Measurements from ENCODE around the gene APPL2. TPM values are rescaled to one million over a fixed set of nuclear protein-coding genes. Genes with fewer than 3 reads are reported as not detected.
A peak's percentile ranks its signal among the peaks of the same experiment; 100 is the strongest.

Gene APPL2
- total RNA-seq, 4 donors from 2014 or later, result 81.4 to 410 (median 151) TPM

DNA sequence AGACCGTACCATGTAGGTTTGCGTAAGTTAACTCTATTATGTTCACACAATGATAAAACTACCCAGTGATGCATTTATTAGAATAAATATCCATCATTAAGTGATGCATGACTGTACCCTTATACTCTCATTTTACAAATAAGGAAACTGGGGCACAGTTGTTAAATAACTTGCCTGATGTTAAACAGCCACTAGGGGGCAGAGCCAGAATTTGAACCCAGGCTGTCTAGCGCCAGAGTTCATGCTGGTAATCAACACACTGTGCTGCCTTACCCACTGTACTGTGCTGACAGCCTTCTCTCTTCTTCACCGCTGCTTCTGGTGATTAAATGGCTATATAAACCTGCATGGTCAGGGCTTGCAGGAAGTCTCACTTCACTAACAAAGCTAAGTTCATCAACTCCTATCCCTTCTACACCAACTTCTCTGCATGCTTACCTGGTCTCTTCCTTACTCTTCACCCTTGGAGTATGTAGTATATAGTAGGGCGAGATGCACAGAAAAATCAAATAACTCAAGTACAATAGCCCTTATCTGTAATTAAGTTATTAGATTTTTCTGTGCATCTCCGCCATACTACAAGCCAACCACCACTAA lies 43.6 kb upstream of the APPL2 start:
- intact Hi-C loops (cut with DNase I; ENCODE audit: low total_unique reads), result no loop called here
- DNase-seq, result peak; percentile 25
- TF ChIP-seq POLR2A (IDR thresholded peaks at IDR 0.05), result no peak
- no peak for TF ChIP-seq POLR2AphosphoS5 (IDR thresholded peaks at IDR 0.05)
- TF ChIP-seq, protein P1, sequence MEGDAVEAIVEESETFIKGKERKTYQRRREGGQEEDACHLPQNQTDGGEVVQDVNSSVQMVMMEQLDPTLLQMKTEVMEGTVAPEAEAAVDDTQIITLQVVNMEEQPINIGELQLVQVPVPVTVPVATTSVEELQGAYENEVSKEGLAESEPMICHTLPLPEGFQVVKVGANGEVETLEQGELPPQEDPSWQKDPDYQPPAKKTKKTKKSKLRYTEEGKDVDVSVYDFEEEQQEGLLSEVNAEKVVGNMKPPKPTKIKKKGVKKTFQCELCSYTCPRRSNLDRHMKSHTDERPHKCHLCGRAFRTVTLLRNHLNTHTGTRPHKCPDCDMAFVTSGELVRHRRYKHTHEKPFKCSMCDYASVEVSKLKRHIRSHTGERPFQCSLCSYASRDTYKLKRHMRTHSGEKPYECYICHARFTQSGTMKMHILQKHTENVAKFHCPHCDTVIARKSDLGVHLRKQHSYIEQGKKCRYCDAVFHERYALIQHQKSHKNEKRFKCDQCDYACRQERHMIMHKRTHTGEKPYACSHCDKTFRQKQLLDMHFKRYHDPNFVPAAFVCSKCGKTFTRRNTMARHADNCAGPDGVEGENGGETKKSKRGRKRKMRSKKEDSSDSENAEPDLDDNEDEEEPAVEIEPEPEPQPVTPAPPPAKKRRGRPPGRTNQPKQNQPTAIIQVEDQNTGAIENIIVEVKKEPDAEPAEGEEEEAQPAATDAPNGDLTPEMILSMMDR (IDR thresholded peaks at IDR 0.05), result peak; percentile 48 to 68 (median 57)

DNA sequence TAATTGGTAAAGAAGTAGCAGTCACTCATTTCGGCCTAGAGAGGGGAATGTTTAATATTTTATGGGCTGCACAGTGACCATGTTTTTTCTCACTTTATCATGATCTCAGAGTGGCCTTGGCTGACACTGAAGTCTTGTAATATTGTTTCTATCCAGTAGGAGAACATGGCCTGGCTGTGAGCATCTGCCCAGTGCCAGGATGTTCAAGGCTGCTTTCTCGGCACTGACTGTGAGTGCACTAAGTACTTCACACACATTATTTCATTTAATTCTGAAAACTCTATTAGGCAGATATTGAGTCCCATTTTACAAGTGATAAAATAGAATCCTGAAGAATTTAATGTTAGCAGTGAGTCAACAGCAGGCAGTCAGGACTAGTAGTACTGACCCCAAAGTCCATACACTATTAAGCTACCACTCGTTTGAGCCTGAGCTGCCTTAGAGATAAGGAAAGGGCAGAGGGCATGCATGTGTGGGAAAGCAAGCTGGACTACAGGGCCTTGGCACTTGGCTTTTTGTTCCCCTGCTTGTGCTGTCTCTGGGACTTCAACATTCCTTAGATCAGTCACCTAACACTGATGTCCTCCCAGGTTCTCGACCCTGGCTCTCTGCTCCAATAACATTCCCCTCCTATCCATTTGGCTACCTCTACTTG lies 42.2 kb upstream of the APPL2 start:
- in situ Hi-C loops (cut with MboI; ENCODE audit: low pct_ligation_motif_present in 1 of 4, low pct_unique_long_range_greater_than_20kb in 1 of 4, low sequenced_read_pairs in 3 of 4) (loop anchor here in 1 of 4 donors (10.0 kb wide), 1 partner anchor 107 kb away; no protein-coding TSS in a partner anchor), intact Hi-C loops (cut with DNase I; ENCODE audit: low total_unique reads) (no loop called here)
- Histone ChIP-seq H3K4me1 (peaks cover 0 to 14% (median 6%) of the 10 kb centered on the region in 4 donors), H3K36me3 (no peaks in the 10 kb centered on the region), H3K27ac (no peak overlapping the region), H3K27me3 (no peaks in the 10 kb centered on the region), H3K9me3 (no peaks in the 10 kb centered on the region), H3K4me3 (no peak overlapping the region)
- WGBS, 2 donors (ENCODE audit: low coverage in 1 of 2), result 68 to 95% methylated on average over 2 to 4 of the region's 4 CpGs
- DNase-seq, result no peak
- TF ChIP-seq POLR2AphosphoS5 (IDR thresholded peaks at IDR 0.05) (peak in 1 of 3 donors; percentile 11), POLR2A (IDR thresholded peaks at IDR 0.05) (no peak), EP300 (IDR thresholded peaks at IDR 0.05; ENCODE audit: low read depth) (no peak)
- TF ChIP-seq, protein P1 (IDR thresholded peaks at IDR 0.05), result peak in 2 of 5 experiments; percentile 19 to 37

More for the DNA sequence above, 43.6 kb upstream of the APPL2 start:
- 64 to 75% methylated on average over 6 of the region's 6 CpGs for WGBS, 2 donors (ENCODE audit: low coverage in 1 of 2)
- Histone ChIP-seq H3K9me3 (no peaks in the 10 kb centered on the region), H3K4me1 (peaks cover 0 to 14% (median 6%) of the 10 kb centered on the region in 4 donors), H3K27me3 (no peaks in the 10 kb centered on the region), H3K4me3 (no peak overlapping the region), H3K36me3 (no peaks in the 10 kb centered on the region), H3K27ac (no peak overlapping the region)
- in situ Hi-C loops (cut with MboI; ENCODE audit: low pct_ligation_motif_present in 1 of 4, low pct_unique_long_range_greater_than_20kb in 1 of 4, low sequenced_read_pairs in 3 of 4), result loop anchor here in 2 of 4 donors (10.0 kb wide), 1 partner anchor 105 kb away; no protein-coding TSS in a partner anchor

DNA sequence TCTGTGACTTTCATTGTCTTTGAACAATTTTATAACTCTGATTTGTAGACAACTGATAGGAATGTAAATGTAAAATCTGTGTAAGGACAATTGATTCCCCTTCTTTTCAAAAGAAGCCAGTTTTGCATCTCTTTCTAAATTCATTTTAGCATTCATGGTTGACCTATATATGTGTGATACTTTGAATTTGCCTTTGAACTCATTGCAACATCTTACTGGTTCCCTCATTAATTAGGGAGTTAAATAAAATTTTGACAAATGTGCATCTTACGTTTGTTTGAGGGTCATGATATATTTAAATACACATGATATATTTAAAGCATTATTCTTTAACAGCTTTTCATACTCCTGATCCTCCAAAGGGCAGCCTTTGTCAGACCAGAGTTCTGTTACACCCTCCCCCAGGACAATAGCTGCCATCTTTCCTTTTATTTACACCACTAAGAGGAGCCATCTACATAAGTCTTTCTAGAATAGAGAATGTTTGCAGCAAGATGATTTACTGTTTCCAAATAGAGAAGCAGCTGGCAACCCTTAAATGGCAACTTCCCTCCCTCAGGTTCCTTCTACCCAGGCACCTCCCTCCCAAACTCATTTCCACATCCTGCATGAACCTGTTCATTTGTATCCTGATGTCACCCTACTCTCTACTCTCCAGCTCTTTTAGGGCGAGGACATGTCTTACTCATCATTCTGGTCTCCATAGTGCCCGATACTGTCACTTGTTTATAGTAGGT lies 40.2 kb upstream of the APPL2 start:
- Histone ChIP-seq H3K36me3 (no peaks in the 10 kb centered on the region), H3K9me3 (no peaks in the 10 kb centered on the region), H3K27ac (no peak overlapping the region), H3K27me3 (no peaks in the 10 kb centered on the region), H3K4me3 (no peak overlapping the region), H3K4me1 (peaks cover 0 to 4% (median 2%) of the 10 kb centered on the region in 4 donors)
- in situ Hi-C loops (cut with MboI; ENCODE audit: low pct_ligation_motif_present in 1 of 4, low pct_unique_long_range_greater_than_20kb in 1 of 4, low sequenced_read_pairs in 3 of 4), result loop anchor here in 1 of 4 donors (10.0 kb wide), 1 partner anchor 109 kb away; no protein-coding TSS in a partner anchor
- DNase-seq, result no peak
- intact Hi-C loops (cut with DNase I; ENCODE audit: low total_unique reads), result no loop called here
- WGBS, 2 donors (ENCODE audit: low coverage in 1 of 2), result 75 to 88% methylated on average over 2 to 3 of the region's 3 CpGs
- TF ChIP-seq POLR2A (IDR thresholded peaks at IDR 0.05), result no peak
- TF ChIP-seq, protein P1 (IDR thresholded peaks at IDR 0.05), result no peak
- no peak for TF ChIP-seq POLR2AphosphoS5 (IDR thresholded peaks at IDR 0.05)
- no peak for TF ChIP-seq EP300 (IDR thresholded peaks at IDR 0.05; ENCODE audit: low read depth)

DNA sequence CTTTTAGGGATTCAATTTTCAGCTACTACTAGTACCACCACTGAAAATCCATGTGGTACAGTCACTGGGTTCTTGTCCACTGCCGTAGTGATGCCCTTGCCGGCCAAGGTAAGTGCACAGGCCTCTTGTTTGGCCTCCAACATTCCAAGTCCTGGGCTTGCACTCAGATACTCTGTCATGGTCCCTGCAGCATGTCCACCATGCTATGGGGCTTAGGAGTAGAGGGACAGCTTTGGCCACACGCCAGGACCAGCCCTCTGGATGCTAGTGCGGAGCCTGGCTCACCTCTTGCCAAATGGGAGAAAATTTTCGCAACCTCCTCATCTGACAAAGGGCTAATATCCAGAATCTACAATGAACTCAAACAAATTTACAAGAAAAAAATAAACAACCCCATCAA lies 38.6 kb upstream of the APPL2 start:
- DNase-seq, result no peak
- 73% methylated on average over 5 of the region's 5 CpGs; no CpG with 5 or more reads in 1 of the 2 donors for WGBS, 2 donors (ENCODE audit: low coverage in 1 of 2)
- TF ChIP-seq EP300 (IDR thresholded peaks at IDR 0.05; ENCODE audit: low read depth) (no peak), POLR2A (IDR thresholded peaks at IDR 0.05) (no peak), POLR2AphosphoS5 (IDR thresholded peaks at IDR 0.05) (no peak)
- TF ChIP-seq, protein P1 (IDR thresholded peaks at IDR 0.05), result no peak
- intact Hi-C loops (cut with DNase I; ENCODE audit: low total_unique reads), result no loop called here
- H3K4me1 ChIP-seq, result no peaks in the 10 kb centered on the region
- no peak overlapping the region for H3K27ac ChIP-seq
- no peak overlapping the region for H3K4me3 ChIP-seq
- H3K27me3 ChIP-seq, result no peaks in the 10 kb centered on the region
- in situ Hi-C loops (cut with MboI; ENCODE audit: low pct_ligation_motif_present in 1 of 4, low pct_unique_long_range_greater_than_20kb in 1 of 4, low sequenced_read_pairs in 3 of 4), result loop anchor here in 1 of 4 donors (10.0 kb wide), 1 partner anchor 110 kb away; no protein-coding TSS in a partner anchor
- no peaks in the 10 kb centered on the region for H3K36me3 ChIP-seq
- no peaks in the 10 kb centered on the region for H3K9me3 ChIP-seq

All from transverse colon (tissue), 4 donors.